CD4-positive, alpha-beta T cell (primary cell): ENCODE results near the gene CCDC74A. TPM values are rescaled to one million over a fixed set of nuclear protein-coding genes. Genes with fewer than 3 reads are reported as not detected.
"Not testable (repeated sequence)": the region's sequence is repeated elsewhere in the genome, so short reads cannot be mapped to it uniquely, and the experiment has no call there.

ENCODE experiments used
- ATAC-seq: fragments of 200-7000 bp; cut with Tn5 transposase; one replicate; pipeline ENCODE4 v1.10.0; 2022; ENCODE audit warnings: mild to moderate bottlenecking; ENCODE audit not compliant: poor library complexity
- CTCF ChIA-PET: fragments of 350-600 bp; sonication (Branson Sonifier 250); formaldehyde crosslinking; loops from one replicate; lab custom pipeline; 2021; ENCODE audit warnings: antibody characterized with exemption, inconsistent platforms; lab: Charles Lee
- POLR2A ChIA-PET: fragments of 350-600 bp; sonication (Branson Sonifier 250); formaldehyde crosslinking; loops from one replicate; lab custom pipeline; 2021; ENCODE audit warnings: antibody characterized with exemption, inconsistent platforms; lab: Charles Lee
- DNase-seq, 14 experiments: peaks; one replicate each; pipeline ENCODE4 v3.0.0-alpha.2; 2013 to 2020; ENCODE audit warnings: mixed read lengths in 2 of 14
- H3K27ac ChIP-seq, 2 donors: one replicate each; pipeline versions ENCODE4 v1.5.1 to v1.7.0; 2013; ENCODE audit warnings: low read length in 2 of 2, low read depth in 1 of 2, mild to moderate bottlenecking in 1 of 2
- H3K27me3 ChIP-seq, 2 experiments: 1 replicate in 1 of 2; 2 replicates in 1 of 2; pipeline versions ENCODE4 v1.6.1 to v1.7.0; 2013; ENCODE audit warnings: low read length in 2 of 2, control low read depth in 1 of 2, mild to moderate bottlenecking in 1 of 2, moderate library complexity in 1 of 2; ENCODE audit not compliant: insufficient read depth in 2 of 2, control insufficient read depth in 1 of 2
- H3K36me3 ChIP-seq: one replicate; pipeline ENCODE4 v1.6.1; 2013; ENCODE audit warnings: low read length, control low read depth; ENCODE audit not compliant: insufficient read depth
- H3K4me1 ChIP-seq: one replicate; pipeline ENCODE4 v1.6.1; 2013; ENCODE audit warnings: low read length, control low read depth; ENCODE audit not compliant: insufficient read depth
- H3K4me3 ChIP-seq: one replicate; pipeline ENCODE4 v1.5.1; 2013; ENCODE audit warnings: mild to moderate bottlenecking, low read length, moderate library complexity
- H3K9me3 ChIP-seq, 2 experiments: 1 replicate in 1 of 2; 2 replicates in 1 of 2; pipeline versions ENCODE4 v1.6.1 to v1.7.0; 2013; ENCODE audit warnings: low read length in 2 of 2, mild to moderate bottlenecking in 2 of 2, control low read depth in 1 of 2, moderate library complexity in 1 of 2; ENCODE audit not compliant: control insufficient read depth in 1 of 2, insufficient read depth in 1 of 2
- H3K27ac Mint-ChIP-seq: one replicate; pipeline ENCODE4 v1.8.0; 2020; ENCODE audit warnings: mixed read lengths
- H3K27me3 Mint-ChIP-seq: one replicate; pipeline ENCODE4 v1.8.0; 2021; ENCODE audit warnings: mixed read lengths
- H3K36me3 Mint-ChIP-seq: one replicate; pipeline ENCODE4 v1.8.0; 2021; ENCODE audit warnings: low read depth, mixed read lengths
- H3K4me1 Mint-ChIP-seq: one replicate; pipeline ENCODE4 v1.8.0; 2021; ENCODE audit warnings: low read depth, mixed read lengths
- H3K4me3 Mint-ChIP-seq: one replicate; pipeline ENCODE4 v1.8.0; 2020; ENCODE audit warnings: mild to moderate bottlenecking, mixed read lengths
- H3K9me3 Mint-ChIP-seq: one replicate; pipeline ENCODE4 v1.8.0; 2020; ENCODE audit warnings: mixed read lengths
- intact Hi-C, 2 experiments: fragments of 100-400 bp; cut with DNase I in 1 of 2; cut with micrococcal nuclease in 1 of 2; formaldehyde crosslinking; loops; one replicate each; pipeline versions ENCODE4 v1.15.1 to v1.9.0; 2023 to 2025; cut with DNase I, micrococcal nuclease
- total RNA-seq, 174 experiments: library from RNA in 2 of 174; stranded (reverse) in 2 of 174; gene quantifications; one replicate each; pipeline ENCODE4 v1.2.3 and lab custom pipeline; 2021 to 2026
- TF ChIP-seq, protein P1 (sequence below): fragments of 200-600 bp; IDR thresholded peaks from one replicate; pipeline ENCODE4 v1.8.0; 2022; ENCODE audit warnings: antibody characterized with exemption, mild to moderate bottlenecking

The CCDC74A gene
- total RNA-seq, 2 experiments from 2014 or later, result 0.50 to 0.60 TPM

DNA sequence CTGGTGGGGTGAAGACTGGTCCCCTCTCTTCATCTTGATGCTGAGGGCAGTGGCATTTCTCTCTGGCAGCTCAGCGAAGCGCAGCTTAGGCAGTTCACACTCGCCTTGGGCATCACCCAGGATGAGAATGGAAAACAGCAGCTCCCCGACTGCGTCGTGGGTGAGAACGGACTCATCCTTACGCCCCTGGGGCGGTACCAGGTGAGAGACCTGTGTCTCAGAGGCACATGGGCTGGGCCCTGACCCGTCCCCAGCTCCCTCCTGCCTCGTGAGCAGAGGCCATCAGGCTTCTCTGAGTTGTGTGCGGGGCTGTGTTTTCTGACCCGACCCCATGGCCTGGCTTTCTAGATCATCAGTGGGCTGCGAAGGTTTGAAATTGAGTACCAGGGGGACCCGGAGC, 8.2 kb upstream of the CCDC74A start:
- intact Hi-C loops, result no loop called here
- Histone ChIP-seq H3K9me3 (no peaks in the 10 kb centered on the region), H3K27ac (no peak overlapping the region), H3K27me3 (no peaks in the 10 kb centered on the region), H3K36me3 (peaks cover 19% of the 10 kb centered on the region), H3K4me3 (no peak overlapping the region), H3K4me1 (no peaks in the 10 kb centered on the region)
- Mint-ChIP-seq H3K9me3 (no peaks in the 10 kb centered on the region), H3K4me1 (no peaks in the 10 kb centered on the region), H3K36me3 (peaks cover 32% of the 10 kb centered on the region), H3K27ac (no peak overlapping the region), H3K4me3 (no peak overlapping the region), H3K27me3 (no peaks in the 10 kb centered on the region)
- DNase-seq (no peak), ATAC-seq (no peak)
- ChIA-PET POLR2A (no interaction called here), CTCF (no interaction called here)
- TF ChIP-seq, protein P1, sequence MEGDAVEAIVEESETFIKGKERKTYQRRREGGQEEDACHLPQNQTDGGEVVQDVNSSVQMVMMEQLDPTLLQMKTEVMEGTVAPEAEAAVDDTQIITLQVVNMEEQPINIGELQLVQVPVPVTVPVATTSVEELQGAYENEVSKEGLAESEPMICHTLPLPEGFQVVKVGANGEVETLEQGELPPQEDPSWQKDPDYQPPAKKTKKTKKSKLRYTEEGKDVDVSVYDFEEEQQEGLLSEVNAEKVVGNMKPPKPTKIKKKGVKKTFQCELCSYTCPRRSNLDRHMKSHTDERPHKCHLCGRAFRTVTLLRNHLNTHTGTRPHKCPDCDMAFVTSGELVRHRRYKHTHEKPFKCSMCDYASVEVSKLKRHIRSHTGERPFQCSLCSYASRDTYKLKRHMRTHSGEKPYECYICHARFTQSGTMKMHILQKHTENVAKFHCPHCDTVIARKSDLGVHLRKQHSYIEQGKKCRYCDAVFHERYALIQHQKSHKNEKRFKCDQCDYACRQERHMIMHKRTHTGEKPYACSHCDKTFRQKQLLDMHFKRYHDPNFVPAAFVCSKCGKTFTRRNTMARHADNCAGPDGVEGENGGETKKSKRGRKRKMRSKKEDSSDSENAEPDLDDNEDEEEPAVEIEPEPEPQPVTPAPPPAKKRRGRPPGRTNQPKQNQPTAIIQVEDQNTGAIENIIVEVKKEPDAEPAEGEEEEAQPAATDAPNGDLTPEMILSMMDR, result no peak

DNA sequence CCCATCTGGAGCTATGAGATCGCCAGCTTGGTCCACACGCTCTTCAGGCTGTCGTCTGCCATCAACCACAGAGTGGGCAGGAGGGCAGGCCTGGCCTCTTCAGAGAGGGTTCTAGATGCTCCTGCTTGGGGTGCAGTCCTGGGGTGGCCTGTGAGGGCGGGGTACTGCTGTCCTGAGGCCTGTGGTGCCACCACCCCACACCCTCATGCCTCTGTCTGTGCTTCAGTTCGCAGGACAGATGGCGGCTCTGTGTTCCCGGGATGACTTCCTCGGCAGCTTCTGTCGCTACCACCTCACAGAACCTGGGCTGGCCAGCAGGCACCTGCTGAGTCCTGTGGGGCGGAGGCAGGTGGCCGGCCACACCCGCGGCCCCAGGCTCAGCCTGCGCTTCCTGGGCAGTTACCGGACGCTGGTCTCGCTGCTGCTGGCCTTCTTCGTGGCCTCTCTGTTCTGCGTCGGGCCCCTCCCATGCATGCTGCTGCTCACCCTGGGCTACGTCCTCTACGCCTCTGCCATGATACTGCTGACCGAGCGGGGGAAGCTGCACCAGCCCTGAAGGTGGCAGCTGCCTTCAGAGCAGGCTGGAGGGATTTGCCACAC, 7.7 kb upstream of the CCDC74A start:
- CTCF ChIA-PET, ATAC-seq, H3K4me1 Mint-ChIP-seq, DNase-seq, H3K27me3 Mint-ChIP-seq, POLR2A ChIA-PET, H3K9me3 ChIP-seq, H3K9me3 Mint-ChIP-seq, H3K4me3 Mint-ChIP-seq, H3K4me1 ChIP-seq, H3K27me3 ChIP-seq, H3K4me3 ChIP-seq, H3K27ac Mint-ChIP-seq, H3K27ac ChIP-seq: not testable (repeated sequence)
- intact Hi-C loops, result loop anchor here in 1 of 2 experiments (10.0 kb wide), 1 partner anchor 105 kb away; no protein-coding TSS in a partner anchor
- peaks cover 27% of the 10 kb centered on the region for H3K36me3 Mint-ChIP-seq
- H3K36me3 ChIP-seq, result peaks cover 19% of the 10 kb centered on the region

DNA sequence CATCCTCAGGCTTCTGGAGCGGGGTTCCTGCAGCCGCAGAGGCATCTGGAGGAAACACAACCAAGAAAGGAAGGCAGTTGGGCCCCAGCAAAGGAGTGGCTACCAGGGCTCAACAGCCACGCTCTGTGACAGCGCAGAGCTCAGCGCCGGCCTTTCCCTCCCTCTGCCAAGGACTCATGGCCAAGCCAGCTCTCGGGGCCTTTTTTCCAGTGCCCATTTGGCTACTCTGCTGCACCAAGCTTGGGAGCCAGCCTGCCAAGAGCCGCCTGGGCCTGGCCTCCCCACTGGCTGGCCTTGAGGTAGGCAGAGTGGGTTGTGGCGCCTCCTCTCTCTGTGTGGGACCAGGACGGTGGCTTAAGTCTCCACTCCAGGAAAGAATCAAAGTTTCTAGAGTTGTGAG, 7.2 kb upstream of the CCDC74A start:
- no peaks in the 10 kb centered on the region for H3K4me1 Mint-ChIP-seq
- H3K27ac Mint-ChIP-seq, result no peak overlapping the region
- H3K9me3 ChIP-seq, result no peaks in the 10 kb centered on the region
- peaks cover 25% of the 10 kb centered on the region for H3K36me3 Mint-ChIP-seq
- no peaks in the 10 kb centered on the region for H3K27me3 Mint-ChIP-seq
- H3K4me3 Mint-ChIP-seq, result no peak overlapping the region
- ChIA-PET POLR2A (no interaction called here), CTCF (no interaction called here)
- H3K36me3 ChIP-seq, result peaks cover 19% of the 10 kb centered on the region
- TF ChIP-seq, protein P1, result no peak
- H3K27ac ChIP-seq, result no peak overlapping the region
- no peaks in the 10 kb centered on the region for H3K9me3 Mint-ChIP-seq
- intact Hi-C loops, result loop anchor here in 1 of 2 experiments (10.0 kb wide), 1 partner anchor 106 kb away; no protein-coding TSS in a partner anchor
- H3K4me3 ChIP-seq, result no peak overlapping the region
- no peaks in the 10 kb centered on the region for H3K4me1 ChIP-seq
- DNase-seq, result no peak
- no peak for ATAC-seq
- H3K27me3 ChIP-seq, result no peaks in the 10 kb centered on the region

DNA sequence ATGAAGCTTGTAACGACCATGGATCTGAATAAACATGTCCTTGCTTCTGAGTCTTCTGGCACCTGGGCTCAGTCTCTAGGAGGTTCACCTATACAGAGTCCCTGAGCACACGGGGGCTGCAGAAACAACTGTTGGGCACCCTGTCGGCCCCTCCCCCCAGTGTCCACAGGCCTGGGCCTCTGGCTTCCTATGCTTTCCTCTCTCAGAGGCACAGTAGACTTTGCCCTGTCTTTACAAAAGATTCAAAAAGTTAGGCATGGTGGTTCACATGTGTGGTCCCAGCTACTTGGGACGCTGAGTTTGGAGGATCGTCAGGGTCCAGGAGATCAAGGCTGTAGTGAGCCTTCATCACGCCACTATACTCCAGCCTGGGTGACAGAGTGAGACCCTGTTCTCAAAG, 6.2 kb upstream of the CCDC74A start:
- CTCF ChIA-PET, H3K4me3 ChIP-seq, H3K27me3 Mint-ChIP-seq, H3K4me3 Mint-ChIP-seq, H3K27me3 ChIP-seq, ATAC-seq, H3K9me3 Mint-ChIP-seq, POLR2A ChIA-PET, H3K4me1 Mint-ChIP-seq, H3K27ac ChIP-seq, H3K9me3 ChIP-seq, DNase-seq, H3K4me1 ChIP-seq, H3K27ac Mint-ChIP-seq: not testable (repeated sequence)
- peaks cover 18% of the 10 kb centered on the region for H3K36me3 ChIP-seq
- H3K36me3 Mint-ChIP-seq, result peaks cover 20% of the 10 kb centered on the region
- intact Hi-C loops, result loop anchor here in 1 of 2 experiments (10.0 kb wide), 1 partner anchor 107 kb away; no protein-coding TSS in a partner anchor
